HEK293 (cell line): ENCODE data around the gene PRPF38B.

Experiments used
- ZNF335 ChIP-seq: fragments of 450-650 bp; formaldehyde crosslinking; conservative IDR thresholded peaks from 2 replicates; pipeline ENCODE4 v1.5.1; 2016; ENCODE audit warnings: missing biosample characterization, missing genetic modification characterization

The PRPF38B gene

DNA sequence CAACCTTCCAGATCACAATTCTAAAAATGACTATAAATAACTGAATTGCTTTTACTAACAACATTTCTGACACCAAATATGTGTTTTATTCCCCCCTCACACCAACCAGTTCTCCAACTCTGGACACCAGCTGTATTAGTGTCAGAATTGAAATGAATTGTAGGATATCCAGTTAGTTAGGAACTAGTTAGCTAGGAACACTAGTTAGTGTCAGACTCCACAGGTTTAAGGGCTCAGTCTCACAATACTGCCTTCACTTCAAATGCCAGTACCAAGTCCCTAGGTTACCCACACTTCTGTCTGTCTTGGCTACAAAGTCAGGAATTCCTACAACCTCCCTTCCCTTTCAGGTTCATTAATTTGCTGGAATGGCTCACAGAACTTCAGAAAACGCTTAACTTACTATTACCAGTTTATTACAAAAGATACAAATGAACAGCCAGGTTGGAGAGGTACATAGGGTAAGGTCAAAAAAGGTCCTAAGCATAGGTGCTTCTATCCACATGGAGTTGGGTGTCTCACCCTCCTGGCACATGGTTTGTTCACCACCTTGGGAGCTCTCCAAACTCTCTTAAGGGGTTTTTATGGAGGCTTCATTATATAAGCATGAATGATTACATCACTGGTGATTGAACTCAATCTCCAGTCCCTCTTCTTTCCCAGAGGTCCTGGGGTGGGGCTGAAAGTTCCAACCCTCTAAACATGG is 58.5 kb downstream of the PRPF38B start (continued):
- peak; percentile 36; the same call in 1 of the 2 replicates for TF ChIP-seq ZNF335 (tag by site-specific recombination)
